C4-2B (cell line): ENCODE measurements around the gene SOX5.

Experiments
- ZFX ChIP-seq: fragments of 450-650 bp; IDR thresholded peaks from 2 replicates; pipeline ENCODE4 v1.6.1; 2017
- TF ChIP-seq, protein P1 (sequence below): fragments of 450-650 bp; conservative IDR thresholded peaks from 2 replicates; pipeline ENCODE4 v1.5.1; 2017; ENCODE audit warnings: mild to moderate bottlenecking

DNA sequence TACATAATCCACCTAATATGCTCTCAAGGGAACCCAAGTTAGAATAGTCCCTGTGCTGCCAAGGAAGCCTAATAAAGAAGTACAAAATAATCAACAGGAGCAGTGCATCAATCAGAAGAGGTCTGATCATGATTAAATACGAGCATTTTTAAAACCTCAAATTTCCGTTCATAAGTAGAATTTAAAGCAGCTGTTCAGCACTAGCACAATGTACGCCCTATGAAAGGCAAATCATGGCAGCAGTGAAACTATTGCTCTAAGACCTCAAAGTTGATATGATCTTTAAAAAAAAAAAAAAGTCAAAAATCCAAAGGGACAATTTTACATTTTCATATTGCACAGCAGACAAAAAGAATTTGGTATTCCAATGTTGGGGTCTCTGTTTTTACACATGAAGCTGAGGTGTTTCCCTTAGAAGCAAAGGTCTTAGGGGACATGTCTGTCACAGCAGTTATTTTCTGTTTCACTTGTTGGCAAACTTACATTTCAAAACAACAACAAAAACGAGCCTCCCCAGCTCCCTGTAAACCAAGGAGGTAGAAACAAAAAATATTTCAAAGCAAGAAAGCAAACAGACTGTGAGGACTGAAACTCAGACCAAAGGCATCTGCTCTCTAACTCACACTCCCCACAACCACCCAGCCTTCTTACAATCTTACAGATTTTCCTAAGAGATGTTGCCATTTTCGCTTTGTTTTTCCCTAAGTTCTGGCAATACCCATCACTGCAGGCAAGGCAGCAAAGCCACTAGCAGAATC lies 28.2 kb downstream of the SOX5 start:
- TF ChIP-seq, protein P1, sequence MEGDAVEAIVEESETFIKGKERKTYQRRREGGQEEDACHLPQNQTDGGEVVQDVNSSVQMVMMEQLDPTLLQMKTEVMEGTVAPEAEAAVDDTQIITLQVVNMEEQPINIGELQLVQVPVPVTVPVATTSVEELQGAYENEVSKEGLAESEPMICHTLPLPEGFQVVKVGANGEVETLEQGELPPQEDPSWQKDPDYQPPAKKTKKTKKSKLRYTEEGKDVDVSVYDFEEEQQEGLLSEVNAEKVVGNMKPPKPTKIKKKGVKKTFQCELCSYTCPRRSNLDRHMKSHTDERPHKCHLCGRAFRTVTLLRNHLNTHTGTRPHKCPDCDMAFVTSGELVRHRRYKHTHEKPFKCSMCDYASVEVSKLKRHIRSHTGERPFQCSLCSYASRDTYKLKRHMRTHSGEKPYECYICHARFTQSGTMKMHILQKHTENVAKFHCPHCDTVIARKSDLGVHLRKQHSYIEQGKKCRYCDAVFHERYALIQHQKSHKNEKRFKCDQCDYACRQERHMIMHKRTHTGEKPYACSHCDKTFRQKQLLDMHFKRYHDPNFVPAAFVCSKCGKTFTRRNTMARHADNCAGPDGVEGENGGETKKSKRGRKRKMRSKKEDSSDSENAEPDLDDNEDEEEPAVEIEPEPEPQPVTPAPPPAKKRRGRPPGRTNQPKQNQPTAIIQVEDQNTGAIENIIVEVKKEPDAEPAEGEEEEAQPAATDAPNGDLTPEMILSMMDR = no peak
- TF ChIP-seq ZFX = no peak
